ENCODE measurements around the gene CHIA.

Gene CHIA

GRCh38 chr1:111366256-111366655 is 75.6 kb downstream of the CHIA start:
- DNase-seq (ENCODE audit: low read depth) = no peak

GRCh38 chr1:111369177-111369576 is 78.5 kb downstream of the CHIA start:
- no peak for DNase-seq (ENCODE audit: low read depth)

- no peak for DNase-seq (ENCODE audit: low read depth)
Measured at GRCh38 chr1:111369645-111370044, 79.0 kb downstream of the CHIA start.
